Fibroblast of skin of abdomen (primary cell): ENCODE results near the gene JCHAIN. TPM values are rescaled to one million over a fixed set of nuclear protein-coding genes. Genes with fewer than 3 reads are reported as not detected.
A peak's percentile ranks its signal among the peaks of the same experiment; 100 is the strongest.
"Not testable (repeated sequence)": the region's sequence is repeated elsewhere in the genome, so short reads cannot be mapped to it uniquely, and the experiment has no call there.

Experiments
- DNase-seq: peaks from one replicate; pipeline ENCODE4 v3.0.0-alpha.2; 2013
- polyA plus RNA-seq, 2 experiments: library from polyadenylated mRNA; unstranded; fragments of 120-200 nt; gene quantifications; one replicate each; pipeline ENCODE4 v1.2.1, GENCODE V29; 2013; ENCODE audit not compliant: insufficient read length in 2 of 2

The JCHAIN gene
- 0.41 TPM for polyA plus RNA-seq (2013, experiment 1 of 2; ENCODE audit: insufficient read length)
- polyA plus RNA-seq (2013, experiment 2 of 2; ENCODE audit: insufficient read length), result 0.34 TPM

DNA sequence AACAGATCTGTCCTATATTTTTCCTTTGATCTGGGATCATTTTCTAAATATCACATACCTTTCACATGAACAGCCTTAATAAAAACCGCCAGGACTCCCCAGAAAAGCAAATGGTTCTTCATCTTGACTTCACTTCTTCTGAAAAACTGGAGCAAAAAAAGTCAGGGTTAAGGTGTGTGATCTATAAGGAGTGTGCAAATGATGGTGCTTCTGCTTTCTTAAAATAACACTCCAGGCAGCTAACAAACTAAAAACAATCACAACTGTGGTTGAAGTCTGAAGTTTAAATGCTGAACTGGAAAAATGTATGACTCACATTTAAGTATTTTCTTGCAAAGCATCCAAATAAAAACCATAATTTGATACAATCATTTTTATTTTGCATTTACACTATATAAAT is at the start of gene JCHAIN:
Gene JCHAIN (minus strand): TSS at position 140 of the 400 bp plus-strand sequence. CDS start 18 bp downstream, at position 122.
- no peak for DNase-seq

DNA sequence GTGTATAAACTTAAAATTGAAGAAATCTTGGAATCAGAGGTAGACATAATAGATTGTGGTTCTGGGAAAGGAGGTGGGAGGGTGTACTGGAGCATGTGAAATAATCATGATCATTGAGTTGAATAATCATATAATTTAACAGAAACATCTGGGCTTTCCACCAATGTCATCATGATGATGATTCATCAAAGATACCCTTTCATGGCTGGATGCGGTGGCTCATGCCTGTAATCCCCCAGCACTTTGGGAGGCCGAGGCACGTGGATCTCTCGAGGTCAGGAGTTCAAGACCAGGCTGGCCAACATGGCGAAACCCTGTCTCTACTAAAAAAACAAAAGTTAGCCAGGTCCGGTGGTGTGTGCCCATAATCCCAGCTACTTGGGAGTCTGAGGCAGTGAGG is 48.8 kb upstream of the JCHAIN start:
- peak; percentile 52 for DNase-seq

DNA sequence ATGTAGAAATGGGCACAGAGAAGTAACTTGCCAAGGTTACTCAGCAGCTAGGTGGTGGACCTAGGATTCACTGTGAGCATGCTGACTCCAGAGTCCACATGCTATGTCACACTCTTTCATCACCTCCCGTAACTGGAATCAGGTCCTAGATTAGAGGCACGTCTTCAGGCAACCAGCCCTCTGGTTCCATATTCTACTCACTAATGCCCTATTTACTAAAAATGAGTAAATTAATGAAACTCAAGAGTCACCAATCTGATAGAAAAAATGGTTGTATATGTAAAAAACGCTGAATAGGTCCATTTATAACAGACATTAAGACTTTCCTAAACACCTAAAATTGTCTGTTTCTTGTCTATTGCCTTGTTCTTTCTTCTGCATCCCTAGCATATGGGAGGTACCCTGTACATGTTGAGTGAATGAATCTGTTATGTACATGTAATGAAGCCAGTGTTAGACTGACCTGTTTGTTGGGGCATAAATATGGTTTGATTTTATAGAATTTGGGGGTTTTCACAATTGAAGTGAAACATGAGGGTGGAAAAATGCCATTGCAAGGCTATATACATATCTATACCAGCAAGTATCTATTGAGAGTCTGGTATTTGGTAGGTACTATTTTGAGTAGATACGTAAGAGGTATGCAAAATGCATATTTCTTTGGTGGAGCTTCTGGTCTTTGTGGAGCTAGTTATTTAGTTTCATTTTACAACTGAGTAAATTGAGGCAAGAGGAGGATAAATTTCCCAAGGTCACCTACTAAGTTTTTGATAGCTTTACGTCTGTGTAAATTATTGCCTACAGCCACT is 48.0 kb upstream of the JCHAIN start:
- DNase-seq, result no peak

DNA sequence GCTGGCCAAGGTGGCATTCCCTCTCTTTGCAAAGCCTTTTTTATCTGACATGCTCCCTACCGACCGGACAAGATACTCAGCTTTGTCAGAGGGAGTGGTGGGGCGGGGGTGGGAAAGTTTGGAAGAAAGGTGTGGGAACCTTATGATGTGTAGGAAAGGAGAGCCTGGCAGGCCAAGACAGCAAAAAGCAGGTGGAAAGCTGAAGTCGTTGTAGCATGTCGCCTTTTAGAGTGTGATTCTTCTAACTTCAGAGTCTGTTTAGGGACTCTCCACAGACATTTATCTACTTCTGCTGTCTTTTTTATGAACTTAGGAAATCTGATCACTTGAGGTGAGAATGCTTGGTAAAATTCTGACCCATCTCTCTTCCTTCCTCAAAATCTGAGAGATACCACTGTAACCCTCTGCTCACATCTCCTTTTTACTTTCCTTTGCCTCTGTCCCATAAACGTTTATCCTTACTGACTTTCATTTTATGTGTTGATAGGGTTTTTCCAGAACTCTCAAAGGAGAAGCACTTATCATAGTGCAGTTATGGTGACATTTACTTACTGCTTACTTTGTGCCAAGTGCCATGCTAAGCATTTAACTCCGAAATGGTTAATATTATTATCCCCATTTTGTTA is 47.3 kb upstream of the JCHAIN start:
- DNase-seq, result no peak

DNA sequence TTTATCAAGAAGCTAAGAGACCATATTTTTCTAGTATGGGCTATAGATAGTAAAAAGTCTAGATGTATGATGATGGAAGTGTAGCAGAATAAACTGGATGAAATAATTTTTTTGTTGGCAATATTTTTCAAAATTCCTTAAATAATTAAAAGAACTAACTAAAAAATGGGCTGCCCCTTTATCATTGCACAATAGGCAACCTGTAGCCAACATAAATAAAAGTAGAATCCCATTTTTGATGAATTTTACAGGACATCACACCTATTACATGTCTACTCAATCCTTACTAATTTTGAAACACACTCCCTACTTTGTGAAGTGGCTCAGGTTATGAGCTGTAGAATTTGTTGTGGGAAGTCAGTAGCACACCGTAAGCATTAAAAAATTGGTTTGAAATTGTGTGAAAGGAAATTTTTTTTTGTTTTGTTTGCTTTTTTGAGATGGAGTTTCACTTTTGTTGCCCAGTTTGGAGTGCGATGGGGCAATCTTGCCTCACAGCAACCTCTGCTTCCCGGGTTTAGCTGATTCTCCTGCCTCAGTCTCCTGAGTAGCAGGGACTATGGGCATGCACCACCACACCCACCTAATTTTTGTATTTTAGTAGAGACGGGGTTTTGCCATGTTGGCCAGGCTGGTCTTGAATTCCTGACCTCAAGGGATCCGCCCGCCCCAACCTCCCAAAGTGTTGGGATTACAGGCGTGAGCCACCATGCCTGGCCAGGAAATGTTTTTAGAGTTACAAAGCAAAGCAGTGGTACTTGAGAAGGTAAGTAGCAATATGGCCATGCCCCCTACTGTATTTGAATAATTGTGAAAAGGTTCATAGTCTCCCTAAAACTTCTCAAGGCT is 46.5 kb upstream of the JCHAIN start:
- DNase-seq, result no peak

DNA sequence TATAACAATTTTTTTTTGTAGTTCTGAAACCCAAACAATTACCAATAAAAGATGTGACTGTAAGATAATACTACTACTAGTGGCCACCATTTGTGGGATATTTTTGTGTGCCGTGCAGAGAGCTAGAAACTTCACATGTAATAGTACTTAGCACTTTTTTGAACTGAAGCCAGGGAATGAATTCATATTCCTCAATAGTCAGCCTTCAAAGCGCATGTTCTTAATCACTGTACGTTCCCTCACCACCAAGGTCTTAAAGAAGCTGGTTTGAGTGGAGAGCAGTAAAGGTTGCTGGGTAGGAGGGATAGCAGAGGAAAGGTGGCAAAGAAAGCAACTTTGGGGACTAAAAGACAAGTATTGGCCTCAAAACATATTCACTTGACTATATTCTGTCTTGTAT is 45.8 kb upstream of the JCHAIN start:
- peak; percentile 17 for DNase-seq

DNA sequence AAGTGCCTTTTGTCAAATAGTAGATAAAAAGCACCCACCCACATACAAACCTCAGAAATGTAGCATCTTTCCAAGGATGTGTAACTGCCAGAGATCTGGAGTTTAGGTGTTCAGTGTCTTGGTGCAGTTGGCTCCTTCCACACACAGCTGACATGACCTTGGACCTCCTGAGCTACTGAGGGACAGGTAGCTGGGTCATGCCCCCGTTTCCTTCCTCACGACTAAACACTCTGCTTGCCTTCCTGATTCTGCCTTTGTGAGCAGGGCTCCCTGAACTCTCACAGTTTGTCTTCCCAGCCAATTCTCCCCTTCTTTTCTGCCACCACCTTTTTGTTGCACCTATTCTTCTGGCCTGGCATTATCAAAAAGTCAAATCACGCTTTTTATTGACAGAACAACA is 45.3 kb upstream of the JCHAIN start:
- no peak for DNase-seq

DNA sequence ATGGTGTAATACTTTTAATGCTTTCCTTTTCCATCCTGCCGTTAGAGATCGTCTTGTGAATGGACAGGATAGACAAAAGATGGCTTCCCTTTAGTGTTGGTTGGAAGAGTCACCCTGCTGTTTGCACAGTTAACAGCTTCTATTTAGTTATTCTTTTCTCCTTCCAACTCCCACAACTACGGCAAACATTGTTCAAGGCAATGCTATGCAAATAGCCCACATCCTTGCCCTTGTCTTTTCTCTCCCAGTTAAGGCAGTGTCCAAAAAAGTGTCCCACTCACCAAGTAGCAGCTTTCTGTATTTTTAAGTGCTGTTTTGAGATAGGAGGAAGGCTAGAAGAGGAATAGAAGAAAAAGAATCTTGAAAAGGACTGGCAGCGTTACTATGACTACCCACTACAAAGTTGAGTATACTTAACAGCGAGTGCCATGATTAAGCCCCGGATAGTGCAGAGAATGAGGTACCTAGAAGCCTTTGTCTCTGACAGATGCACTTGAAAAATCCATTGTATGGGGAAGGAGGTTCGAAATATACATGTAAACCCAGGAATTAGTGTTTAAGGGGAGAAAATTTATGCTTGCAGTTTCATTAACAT is 43.4 kb upstream of the JCHAIN start:
- no peak for DNase-seq

DNA sequence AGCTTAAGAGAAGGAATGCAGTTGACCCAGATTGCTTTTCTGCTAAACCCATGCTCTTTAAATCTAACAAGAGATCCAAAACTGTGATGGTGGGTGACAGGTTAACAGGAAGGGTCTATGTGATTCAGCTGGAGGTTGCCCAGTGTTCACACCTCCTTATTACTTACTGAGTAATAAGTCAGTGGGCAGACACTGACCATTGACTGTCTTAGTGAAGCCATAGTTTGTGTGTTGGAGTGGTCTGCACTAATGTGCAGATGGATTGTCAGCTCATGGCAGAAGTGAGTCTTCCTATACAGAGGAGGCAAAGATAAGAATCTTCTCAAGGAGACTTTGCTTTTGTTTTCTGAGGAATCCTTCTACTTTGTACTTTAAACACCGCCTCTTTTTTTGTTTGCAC is 40.2 kb upstream of the JCHAIN start:
- no peak for DNase-seq

DNA sequence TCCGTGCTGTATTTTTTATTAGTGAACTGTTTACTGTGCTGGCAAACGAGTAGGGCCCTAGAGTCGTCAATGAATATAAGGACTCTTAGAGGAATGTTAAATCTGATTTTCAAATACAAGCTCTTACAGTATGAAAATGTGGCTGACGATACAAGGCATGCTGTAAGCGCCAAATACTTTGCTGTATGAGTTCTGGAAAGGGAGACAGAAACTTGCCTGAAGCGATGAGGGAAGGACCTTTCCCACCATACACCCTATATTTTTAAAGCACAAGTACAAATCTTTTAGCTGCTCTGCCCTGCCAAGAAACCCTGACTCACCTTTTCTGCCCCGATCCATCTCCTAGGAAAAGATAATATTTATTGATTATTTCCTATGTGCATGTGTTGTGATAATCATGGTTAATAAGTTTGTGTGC is 39.7 kb upstream of the JCHAIN start:
- DNase-seq, result no peak

DNA sequence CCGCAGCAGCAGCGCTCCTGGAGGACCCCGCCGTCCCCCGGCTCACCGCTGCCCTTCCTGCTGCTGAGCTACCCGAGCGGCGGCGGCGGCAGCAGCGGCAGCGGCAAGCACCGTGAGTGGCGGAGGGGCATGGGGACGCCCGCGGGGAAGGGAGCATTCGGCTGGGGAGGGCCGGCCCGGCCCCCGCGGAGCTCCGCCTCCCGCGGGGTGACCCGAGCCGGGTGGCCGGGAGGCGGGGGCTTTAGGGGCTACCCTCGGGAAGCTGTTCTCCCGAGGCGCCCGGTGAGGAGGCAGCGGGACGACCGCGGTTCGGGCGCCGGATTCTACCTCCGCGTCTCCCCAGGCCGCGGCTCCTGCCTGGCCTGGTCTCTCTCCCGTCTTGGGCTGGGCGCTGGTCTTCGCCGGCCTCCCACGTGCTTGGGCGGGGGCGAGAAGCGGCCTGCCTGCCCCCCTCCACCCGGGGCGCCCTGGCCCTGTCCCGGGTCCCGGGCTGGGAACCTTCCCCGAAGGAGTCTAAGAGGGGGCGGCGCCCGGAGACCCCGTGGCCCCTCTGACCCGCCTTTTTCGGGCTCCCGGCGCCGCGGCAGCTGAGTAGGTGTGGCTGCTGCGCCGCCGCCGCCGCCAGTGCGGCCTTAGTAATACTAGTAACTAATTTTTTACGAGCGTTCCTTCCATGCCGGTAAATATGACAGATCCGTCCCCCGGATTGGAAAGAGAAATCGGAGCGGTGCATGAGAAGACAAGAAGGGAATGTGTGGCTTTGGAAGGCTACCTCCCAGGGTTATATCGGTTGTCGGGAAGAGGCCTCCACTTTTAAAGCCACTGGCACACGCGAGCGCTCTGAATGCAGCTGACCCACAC is 39.1 kb upstream of the JCHAIN start:
- peak; percentile 63 for DNase-seq

DNA sequence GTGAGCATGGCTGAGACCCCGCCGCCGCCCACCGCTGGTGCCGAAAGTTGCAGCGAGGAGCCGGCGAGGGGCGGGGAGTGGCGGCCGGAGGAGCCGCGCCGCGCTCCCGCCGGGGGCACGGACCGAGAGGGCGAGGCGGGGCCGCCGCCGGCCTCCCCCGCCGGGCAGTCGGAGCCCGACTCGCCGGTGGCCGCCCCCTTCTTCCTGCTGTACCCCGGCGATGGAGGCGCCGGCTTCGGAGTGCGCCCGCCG is 38.5 kb upstream of the JCHAIN start:
- DNase-seq, result no peak

DNA sequence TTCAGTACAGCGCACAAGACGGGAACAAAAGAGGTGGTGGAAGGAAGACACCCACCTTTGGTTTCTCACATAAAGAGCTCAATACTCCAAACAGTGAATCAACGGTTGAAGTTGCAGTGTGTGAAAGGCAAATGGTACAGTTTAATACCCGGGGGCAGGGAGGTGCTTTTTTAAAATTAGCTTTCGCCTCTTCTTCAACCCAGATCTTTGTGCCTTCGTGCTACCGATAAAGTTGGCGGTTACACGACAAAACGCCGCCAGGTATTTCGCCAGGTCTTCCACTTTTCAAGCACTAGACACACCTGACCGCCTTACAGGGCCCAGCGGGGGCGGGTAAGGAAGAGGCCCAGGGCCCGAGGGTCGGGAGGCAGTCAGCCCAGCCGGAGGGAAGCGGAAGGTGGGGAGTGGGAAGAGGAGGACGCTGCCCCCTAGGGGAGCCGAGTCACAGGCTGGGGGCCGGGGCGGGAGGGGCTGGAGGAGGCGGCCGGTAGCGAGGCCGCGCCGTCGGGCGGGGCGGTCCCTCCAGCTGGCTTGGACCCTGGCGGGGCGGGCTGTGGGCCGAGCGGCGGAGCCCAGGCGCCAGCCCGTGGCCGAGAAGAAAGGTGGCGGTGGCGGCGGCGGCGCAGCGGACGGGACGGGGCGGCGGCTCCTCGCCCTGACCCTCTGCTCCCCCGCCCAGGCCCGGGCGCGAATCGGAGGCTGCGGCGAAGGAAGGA is 38.1 kb upstream of the JCHAIN start:
- DNase-seq, result peak; percentile 76

DNA sequence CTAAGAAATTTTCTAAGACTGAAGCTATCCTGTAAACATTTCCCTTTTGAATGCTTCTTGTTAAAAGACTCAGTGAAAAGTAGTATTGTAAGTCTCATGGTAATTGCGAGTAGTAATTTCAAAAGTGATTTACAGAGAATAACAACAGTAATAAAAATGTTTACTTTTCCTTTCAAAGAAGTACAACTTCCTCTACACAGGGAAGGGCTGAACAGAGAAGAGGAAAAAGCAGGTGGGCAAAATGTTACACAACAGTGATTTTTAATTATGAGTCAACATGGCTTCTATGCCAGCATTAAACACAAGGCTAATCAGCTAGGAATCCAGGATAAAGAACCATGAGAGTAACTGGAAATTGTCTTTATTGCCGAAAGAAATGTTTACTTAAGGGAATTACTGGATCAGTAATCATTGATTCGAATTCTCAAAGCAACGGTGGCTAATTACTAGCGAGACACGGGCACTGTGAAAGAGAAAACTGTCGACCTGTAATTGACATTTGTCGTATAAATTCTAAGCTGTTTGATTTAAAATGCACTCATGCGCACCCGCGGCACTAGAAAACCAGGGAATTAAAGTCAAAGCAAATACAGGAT is 37.4 kb upstream of the JCHAIN start:
- peak; percentile 42 for DNase-seq

DNA sequence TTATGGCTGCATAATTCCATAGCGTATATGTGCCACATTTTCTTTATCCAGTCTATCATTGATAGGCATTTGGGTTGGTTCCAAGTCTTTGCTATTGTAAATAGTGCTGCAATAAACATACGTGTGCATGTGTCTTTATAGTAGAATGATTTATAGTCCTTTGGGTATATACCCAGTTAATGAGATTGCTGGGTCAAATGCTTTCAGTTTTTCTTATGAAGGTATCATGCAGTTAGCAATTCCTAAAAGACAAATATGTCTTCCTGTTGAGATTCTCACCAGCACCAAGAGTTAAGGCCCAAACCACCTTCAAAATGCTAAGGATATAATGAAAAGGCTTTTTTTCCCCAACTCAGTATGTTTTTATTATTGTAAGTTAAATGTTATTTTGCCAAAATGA is 36.3 kb upstream of the JCHAIN start:
- DNase-seq, result not testable (repeated sequence)

DNA sequence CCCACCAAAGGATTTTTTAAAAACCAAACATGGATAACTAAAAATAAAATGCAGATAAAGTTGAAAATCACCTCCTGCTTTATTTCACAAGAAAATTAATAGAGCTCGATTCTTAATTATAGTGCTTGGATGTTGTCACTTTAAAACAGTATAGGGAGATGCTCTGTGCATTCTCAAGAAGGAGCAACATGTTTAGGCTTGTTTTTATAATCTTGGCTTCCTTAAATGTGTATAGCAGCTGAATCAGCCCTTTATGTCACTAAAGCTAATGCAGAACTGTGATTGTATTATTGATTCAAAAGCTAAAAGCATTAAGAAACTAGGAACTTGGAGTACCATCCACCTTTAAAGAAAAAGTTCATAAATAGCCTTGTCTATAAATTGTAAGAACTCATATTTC is 35.0 kb upstream of the JCHAIN start:
- no peak for DNase-seq

DNA sequence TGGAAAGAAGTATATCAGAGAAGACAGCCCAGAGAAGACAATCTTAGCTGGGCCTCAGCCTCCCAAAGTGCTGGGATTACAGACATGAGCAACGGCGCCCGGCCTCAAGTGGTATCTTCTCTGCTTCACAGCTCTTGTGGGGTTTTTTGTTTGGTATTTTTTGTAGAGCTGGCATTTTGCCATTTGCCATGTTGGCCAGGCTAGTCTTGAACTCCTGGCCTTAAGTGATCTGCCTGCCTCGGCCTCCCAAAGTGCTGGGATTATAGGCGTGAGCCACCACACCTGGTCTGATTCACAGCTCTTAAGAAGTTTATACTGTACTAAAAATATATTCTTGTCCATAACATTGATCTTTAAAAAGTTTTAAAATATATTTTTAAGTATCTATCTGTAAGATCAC is 34.4 kb upstream of the JCHAIN start:
- DNase-seq, result no peak

DNA sequence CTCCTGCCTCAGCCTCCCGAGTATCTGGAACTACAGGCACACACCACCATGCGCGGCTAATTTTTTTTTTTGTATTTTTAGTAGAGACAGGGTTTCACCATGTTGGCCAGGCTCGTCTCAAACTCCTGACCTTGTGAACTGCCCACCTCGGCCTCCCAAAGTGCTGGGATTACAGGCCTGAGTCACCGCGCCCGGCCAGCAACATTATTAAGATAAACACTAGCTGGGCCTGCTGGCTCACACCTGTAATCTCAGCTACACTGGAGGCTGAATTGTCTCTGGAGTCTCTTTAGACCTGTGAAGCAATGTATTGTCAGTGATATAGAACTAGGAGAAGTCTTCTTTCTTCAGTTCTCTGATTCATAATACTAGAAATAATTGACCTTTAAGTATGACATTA is 32.1 kb upstream of the JCHAIN start:
- not testable (repeated sequence) for DNase-seq

DNA sequence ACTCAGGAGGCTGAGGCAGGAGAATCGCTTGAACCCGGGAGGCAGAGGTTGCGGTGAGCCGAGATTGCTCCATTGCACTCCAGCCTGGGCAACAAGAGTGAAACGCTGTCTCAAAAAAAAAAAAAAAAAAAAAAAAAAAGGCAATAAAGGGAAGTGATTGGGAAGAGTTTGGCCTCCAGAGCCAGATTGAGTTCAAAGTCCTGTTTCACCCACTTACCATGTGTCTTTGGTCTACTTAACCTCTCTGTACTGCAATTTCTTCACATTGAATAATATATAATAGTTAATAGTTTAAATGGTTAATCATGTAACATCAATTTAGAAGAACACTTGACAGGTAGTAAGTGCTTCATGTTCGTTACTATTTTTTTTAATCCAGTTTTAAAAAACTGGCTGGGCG is 28.3 kb upstream of the JCHAIN start:
- not testable (repeated sequence) for DNase-seq

DNA sequence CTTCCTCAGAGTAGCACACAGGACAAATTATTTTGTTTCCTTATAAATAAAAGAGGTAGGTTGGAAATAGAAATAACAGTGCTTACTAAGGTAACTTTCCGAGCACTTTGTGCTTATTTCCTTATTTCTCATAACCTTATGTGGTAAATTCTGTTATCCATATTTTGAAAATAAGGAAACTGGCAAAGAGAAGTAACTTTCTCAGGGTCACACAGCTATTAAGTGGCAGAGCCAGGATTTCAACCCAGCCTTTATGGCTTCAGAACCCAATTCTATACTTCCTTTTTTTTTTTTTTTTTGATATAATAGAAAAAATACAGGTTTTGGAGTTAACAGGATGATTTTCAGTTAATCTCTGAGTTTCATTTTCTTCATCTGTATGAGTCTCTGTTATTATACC is 25.4 kb upstream of the JCHAIN start:
- DNase-seq, result no peak

DNA sequence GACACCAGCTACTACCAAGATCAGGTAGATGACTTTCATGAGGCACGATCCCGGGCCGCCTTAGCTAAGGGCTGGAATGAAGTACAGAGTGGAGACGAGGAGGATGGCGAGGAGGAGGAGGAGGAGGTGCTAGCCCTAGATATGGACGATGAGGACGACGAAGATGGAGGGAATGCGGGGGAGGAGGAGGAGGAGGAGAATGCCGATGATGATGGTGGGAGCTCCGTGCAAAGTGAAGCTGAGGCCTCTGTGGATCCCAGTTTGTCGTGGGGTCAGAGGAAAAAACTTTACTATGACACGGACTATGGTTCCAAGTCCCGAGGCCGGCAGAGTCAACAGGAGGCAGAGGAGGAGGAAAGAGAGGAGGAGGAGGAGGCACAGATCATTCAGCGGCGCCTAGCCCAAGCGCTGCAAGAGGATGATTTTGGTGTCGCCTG is 22.5 kb upstream of the JCHAIN start:
- no peak for DNase-seq
